Naive thymus-derived CD4-positive, alpha-beta T cell (primary cell): Measurements from ENCODE around the gene EME1. TPM values are rescaled to one million over a fixed set of nuclear protein-coding genes. Genes with fewer than 3 reads are reported as not detected.
"Not testable (repeated sequence)": the region's sequence is repeated elsewhere in the genome, so short reads cannot be mapped to it uniquely, and the experiment has no call there.

Experiments
- ATAC-seq: fragments of 150-1000 bp; cut with Tn5 transposase; 2 replicates; pipeline ENCODE4 v1.10.0; 2021; ENCODE audit warnings: mild to moderate bottlenecking, moderate library complexity
- CTCF ChIA-PET: fragments of 350-600 bp; sonication (Branson Sonifier 250); formaldehyde crosslinking; loops from one replicate; lab custom pipeline; 2021; ENCODE audit warnings: antibody characterized with exemption; lab: Charles Lee
- POLR2A ChIA-PET: fragments of 350-600 bp; sonication (Branson Sonifier 250); formaldehyde crosslinking; loops from one replicate; lab custom pipeline; 2021; ENCODE audit warnings: antibody characterized with exemption, inconsistent platforms; lab: Charles Lee
- DNase-seq, 9 donors: peaks; one replicate each; pipeline versions ENCODE4 v3.0.0 to v3.0.0-alpha.2; 2020 to 2022; ENCODE audit warnings: mixed read lengths in 1 of 9
- H3K27ac ChIP-seq: one replicate; pipeline ENCODE4 v1.7.0; 2013; ENCODE audit warnings: mild to moderate bottlenecking, low read depth, low read length, moderate library complexity
- H3K27me3 ChIP-seq, 2 donors: one replicate each; pipeline ENCODE4 v1.7.0; 2013; ENCODE audit warnings: low read length in 2 of 2, mild to moderate bottlenecking in 2 of 2, moderate library complexity in 2 of 2; ENCODE audit not compliant: control insufficient read depth in 2 of 2, insufficient read depth in 2 of 2
- H3K36me3 ChIP-seq, 3 experiments: 1 replicate in 2 of 3; 2 replicates in 1 of 3; pipeline ENCODE4 v1.7.0; 2013; ENCODE audit warnings: low read length in 3 of 3, mild to moderate bottlenecking in 3 of 3, moderate library complexity in 1 of 3; ENCODE audit not compliant: insufficient read depth in 3 of 3, control insufficient read depth in 2 of 3
- H3K4me1 ChIP-seq, 2 donors: one replicate each; pipeline ENCODE4 v1.7.0; 2013; ENCODE audit warnings: low read length in 2 of 2, mild to moderate bottlenecking in 2 of 2, moderate library complexity in 1 of 2; ENCODE audit not compliant: control insufficient read depth in 2 of 2, insufficient read depth in 2 of 2
- H3K4me3 ChIP-seq: 2 replicates; pipeline ENCODE4 v1.7.0; 2013; ENCODE audit warnings: mild to moderate bottlenecking, low read length
- H3K9me3 ChIP-seq, 3 experiments: 1 replicate in 2 of 3; 2 replicates in 1 of 3; pipeline ENCODE4 v1.7.0; 2013; ENCODE audit warnings: low read length in 3 of 3; ENCODE audit not compliant: control insufficient read depth in 2 of 3
- H3K27ac Mint-ChIP-seq, 9 donors: one replicate each; pipeline ENCODE4 v1.8.0; 2020 to 2022; ENCODE audit warnings: mixed read lengths in 9 of 9, mild to moderate bottlenecking in 8 of 9, moderate library complexity in 5 of 9, inconsistent platforms in 2 of 9
- H3K27me3 Mint-ChIP-seq, 5 donors: one replicate each; pipeline ENCODE4 v1.8.0; 2021 to 2022; ENCODE audit warnings: mixed read lengths in 5 of 5, mild to moderate bottlenecking in 1 of 5
- H3K36me3 Mint-ChIP-seq, 5 donors: one replicate each; pipeline ENCODE4 v1.8.0; 2020 to 2022; ENCODE audit warnings: mixed read lengths in 5 of 5, mild to moderate bottlenecking in 3 of 5, inconsistent platforms in 1 of 5
- H3K4me1 Mint-ChIP-seq, 7 donors: one replicate each; pipeline ENCODE4 v1.8.0; 2020 to 2022; ENCODE audit warnings: mixed read lengths in 7 of 7, mild to moderate bottlenecking in 3 of 7, inconsistent platforms in 1 of 7
- H3K4me3 Mint-ChIP-seq, 10 donors: one replicate each; pipeline ENCODE4 v1.8.0; 2020 to 2022; ENCODE audit warnings: mild to moderate bottlenecking in 10 of 10, mixed read lengths in 10 of 10, moderate library complexity in 6 of 10, inconsistent platforms in 2 of 10
- H3K9me3 Mint-ChIP-seq, 11 donors: one replicate each; pipeline ENCODE4 v1.8.0; 2020 to 2022; ENCODE audit warnings: mixed read lengths in 11 of 11, mild to moderate bottlenecking in 4 of 11, inconsistent platforms in 1 of 11, moderate library complexity in 1 of 11
- intact Hi-C, 2 donors: fragments of 100-400 bp; cut with micrococcal nuclease; formaldehyde crosslinking; loops; one replicate each; pipeline ENCODE4 v1.15.1; 2023
- polyA plus RNA-seq, 2 donors: library from polyadenylated mRNA; unstranded; fragments of 300-500 nt; fragmentation: Illumina TruSeq; gene quantifications; one replicate each; pipeline ENCODE4 v1.2.3, GENCODE V29; 2021
- total RNA-seq, 6 experiments: library from RNA in 5 of 6; stranded (reverse) in 5 of 6; gene quantifications; 1 replicate in 5 of 6; 2 replicates in 1 of 6; pipeline ENCODE4 v1.2.3 and lab custom pipeline; 2021 to 2026

EME1 gene
- total and polyA plus RNA-seq, 7 experiments from 2014 or later: 0.61 to 17.5 (median 2.2) TPM; not detected in 2

DNA sequence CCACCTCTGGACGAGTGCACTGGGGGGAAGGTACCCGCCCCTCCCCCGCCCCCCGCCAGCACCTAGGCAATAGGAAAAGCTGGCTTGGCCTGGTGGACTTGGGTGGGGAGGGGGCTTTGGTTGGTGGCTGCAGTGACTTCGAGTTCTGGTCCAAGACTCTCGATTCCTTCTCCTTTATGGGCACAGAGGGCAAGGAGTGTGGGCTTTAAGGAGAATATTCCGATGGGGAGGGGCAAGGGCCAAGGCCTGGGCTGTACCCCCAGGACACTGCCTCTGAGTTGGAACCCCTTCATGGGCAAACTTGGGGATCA is 53.4 kb downstream of the EME1 start:
- peaks cover 0 to 5% (median 0%) of the 10 kb centered on the region in 5 donors for H3K36me3 Mint-ChIP-seq
- ATAC-seq (no peak), DNase-seq (no peak)
- Histone ChIP-seq H3K4me3 (peak overlapping the region; percentile 55), H3K27ac (peak overlapping the region; percentile 65), H3K27me3 (no peaks in the 10 kb centered on the region), H3K4me1 (peaks cover 21% of the 10 kb centered on the region in 2 donors), H3K9me3 (no peaks in the 10 kb centered on the region), H3K36me3 (no peaks in the 10 kb centered on the region)
- peaks cover 11 to 50% (median 29%) of the 10 kb centered on the region in 7 donors for H3K4me1 Mint-ChIP-seq
- H3K9me3 Mint-ChIP-seq: peaks cover 0 to 1% (median 0%) of the 10 kb centered on the region in 11 donors
- POLR2A ChIA-PET: interaction anchor here (2.1 kb wide), 1 partner anchor 29 kb away, joined by 12 read pairs; the partner anchor contains the start of gene LRRC59
- peak overlapping the region; percentile 82 to 90 (median 89) for H3K4me3 Mint-ChIP-seq
- H3K27me3 Mint-ChIP-seq: no peaks in the 10 kb centered on the region
- intact Hi-C loops: loop anchor here (1.0 to 2.0 kb wide), 5 partner anchors 29 to 81 kb away; partner anchors contain the start of genes LRRC59 (in 2 of the 2), EME1 (in 1 of the 2), MRPL27 (in 1 of the 2) and RSAD1 (in 1 of the 2)
- H3K27ac Mint-ChIP-seq: peak overlapping the region; percentile 70 to 94 (median 82)
- CTCF ChIA-PET: interaction anchor here (0.6 to 1.5 kb wide), 2 partner anchors 29 to 220 kb away, joined by 3 to 8 read pairs; partner anchors contain the start of gene LRRC59

- peaks cover 14 to 44% (median 24%) of the 10 kb centered on the region in 7 donors for H3K4me1 Mint-ChIP-seq
- intact Hi-C loops: loop anchor here (1.0 to 2.0 kb wide), 6 partner anchors 30 to 82 kb away; partner anchors contain the start of genes LRRC59 (in 2 of the 2), RSAD1 (in 2 of the 2), EME1 (in 1 of the 2) and MRPL27 (in 1 of the 2)
- DNase-seq (peak in 5 of 9 donors; percentile 11 to 26 (median 18)), ATAC-seq (peak; percentile 44)
- H3K36me3 ChIP-seq: no peaks in the 10 kb centered on the region
- ChIA-PET POLR2A (interaction anchor here (2.1 kb wide), 1 partner anchor 29 kb away, joined by 12 read pairs; the partner anchor contains the start of gene LRRC59), CTCF (interaction anchor here (0.6 to 1.5 kb wide), 2 partner anchors 30 to 221 kb away, joined by 3 to 8 read pairs; partner anchors contain the start of gene LRRC59)
- H3K27me3 ChIP-seq: no peaks in the 10 kb centered on the region
- H3K4me1 ChIP-seq: peaks cover 18 to 21% of the 10 kb centered on the region in 2 donors
- H3K9me3 Mint-ChIP-seq: peaks cover 0 to 1% (median 0%) of the 10 kb centered on the region in 11 donors
- no peaks in the 10 kb centered on the region for H3K27me3 Mint-ChIP-seq
- peak overlapping the region; percentile 82 to 90 (median 89) for H3K4me3 Mint-ChIP-seq
- no peaks in the 10 kb centered on the region for H3K9me3 ChIP-seq
- H3K36me3 Mint-ChIP-seq: peaks cover 0 to 5% (median 0%) of the 10 kb centered on the region in 5 donors
- H3K27ac Mint-ChIP-seq: peak overlapping the region; percentile 70 to 94 (median 82)
- peak overlapping the region; percentile 65 for H3K27ac ChIP-seq
- H3K4me3 ChIP-seq: peak overlapping the region; percentile 55
These were observed 54.1 kb downstream of the EME1 start for GRCh38 chr17:50426814-50427787.

DNA sequence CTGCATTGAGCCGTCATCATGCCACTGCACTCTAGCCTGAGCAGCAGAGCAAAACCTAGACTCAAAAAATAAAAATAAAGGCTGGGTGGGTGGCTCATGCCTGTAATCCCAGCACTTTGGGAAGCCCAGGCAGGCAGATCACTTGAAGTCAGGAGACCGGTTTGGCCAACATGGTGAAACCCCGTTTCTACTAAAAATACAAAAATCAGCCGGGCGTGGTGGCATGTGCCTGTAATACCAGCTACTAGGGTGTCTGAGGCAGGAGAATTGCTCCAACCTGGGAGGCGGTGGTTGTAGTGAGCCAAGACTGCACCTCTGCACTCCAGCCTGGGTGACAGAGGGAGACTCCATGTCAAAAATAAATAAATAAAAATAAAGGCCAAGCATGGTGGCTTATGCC is 55.1 kb downstream of the EME1 start:
- H3K9me3 ChIP-seq, H3K27me3 Mint-ChIP-seq, H3K9me3 Mint-ChIP-seq, H3K36me3 Mint-ChIP-seq, DNase-seq, ATAC-seq, H3K27me3 ChIP-seq, H3K36me3 ChIP-seq, intact Hi-C loops, H3K4me3 ChIP-seq, POLR2A ChIA-PET, H3K27ac ChIP-seq, CTCF ChIA-PET: not testable (repeated sequence)
- H3K27ac Mint-ChIP-seq: peak overlapping the region in 3 of 9 donors; percentile 34 to 91 (median 83)
- H3K4me3 Mint-ChIP-seq: peak overlapping the region in 7 of 10 donors; percentile 18 to 89 (median 85)
- peaks cover 18 to 21% of the 10 kb centered on the region in 2 donors for H3K4me1 ChIP-seq
- peaks cover 14 to 34% (median 24%) of the 10 kb centered on the region in 7 donors for H3K4me1 Mint-ChIP-seq

- Histone ChIP-seq H3K4me3 (no peak overlapping the region), H3K9me3 (no peaks in the 10 kb centered on the region), H3K27me3 (no peaks in the 10 kb centered on the region), H3K27ac (no peak overlapping the region), H3K4me1 (peaks cover 18 to 21% of the 10 kb centered on the region in 2 donors), H3K36me3 (no peaks in the 10 kb centered on the region)
- ATAC-seq: no peak
- peaks cover 14 to 28% (median 24%) of the 10 kb centered on the region in 7 donors for H3K4me1 Mint-ChIP-seq
- CTCF ChIA-PET: no interaction called here
- H3K27ac Mint-ChIP-seq: no peak overlapping the region
- DNase-seq: no peak
- POLR2A ChIA-PET: no interaction called here
- peak overlapping the region in 1 of 10 donors; percentile 33 for H3K4me3 Mint-ChIP-seq
- peaks cover 0 to 5% (median 0%) of the 10 kb centered on the region in 5 donors for H3K36me3 Mint-ChIP-seq
- intact Hi-C loops: no loop called here
- no peaks in the 10 kb centered on the region for H3K27me3 Mint-ChIP-seq
- peaks cover 0 to 1% (median 0%) of the 10 kb centered on the region in 11 donors for H3K9me3 Mint-ChIP-seq
These were observed 55.9 kb downstream of the EME1 start for GRCh38 chr17:50428831-50429424.

- Mint-ChIP-seq H3K27me3 (no peaks in the 10 kb centered on the region), H3K4me1 (peaks cover 14 to 28% (median 24%) of the 10 kb centered on the region in 7 donors), H3K9me3 (peaks cover 0 to 1% (median 0%) of the 10 kb centered on the region in 11 donors), H3K4me3 (no peak overlapping the region), H3K36me3 (peaks cover 0 to 8% (median 2%) of the 10 kb centered on the region in 5 donors), H3K27ac (no peak overlapping the region)
- intact Hi-C loops: no loop called here
- no peak for ATAC-seq
- no peak overlapping the region for H3K27ac ChIP-seq
- peaks cover 18 to 21% of the 10 kb centered on the region in 2 donors for H3K4me1 ChIP-seq
- H3K36me3 ChIP-seq: no peaks in the 10 kb centered on the region
- ChIA-PET POLR2A (no interaction called here), CTCF (no interaction called here)
- no peaks in the 10 kb centered on the region for H3K27me3 ChIP-seq
- DNase-seq: no peak
- no peak overlapping the region for H3K4me3 ChIP-seq
- H3K9me3 ChIP-seq: no peaks in the 10 kb centered on the region
These were observed 56.8 kb downstream of the EME1 start for GRCh38 chr17:50429793-50430192.
